ENCODE data around the gene TTLL9. TPM values are rescaled to one million over a fixed set of nuclear protein-coding genes. Genes with fewer than 3 reads are reported as not detected.

The TTLL9 gene
- total and polyA plus RNA-seq, 2 donors, result 0.05 to 0.46 TPM

Other genes with a start within 250 kb of the TTLL9 start
- 4.1 TPM for gene COX4I2, start 232.7 kb upstream of the TTLL9 start, total RNA-seq
- gene COX4I2, start 232.7 kb upstream of the TTLL9 start, polyA plus RNA-seq, result 5.4 TPM
- 120 TPM for gene BCL2L1, start 147.8 kb upstream of the TTLL9 start, total RNA-seq
- 58.3 TPM for gene BCL2L1, start 147.8 kb upstream of the TTLL9 start, polyA plus RNA-seq
- 75.6 TPM for gene TPX2, start 131.3 kb upstream of the TTLL9 start, total RNA-seq
- 8.2 TPM for gene TPX2, start 131.3 kb upstream of the TTLL9 start, polyA plus RNA-seq
- gene MYLK2, start 51.3 kb upstream of the TTLL9 start, total RNA-seq, result 0.66 TPM
- gene MYLK2, start 51.3 kb upstream of the TTLL9 start, polyA plus RNA-seq, result 1.4 TPM
- 4.7 TPM for gene FOXS1, start 25.0 kb upstream of the TTLL9 start, total RNA-seq
- 1.2 TPM for gene FOXS1, start 25.0 kb upstream of the TTLL9 start, polyA plus RNA-seq
- 0.76 TPM for gene DUSP15, start 107 bp upstream of the TTLL9 start, total RNA-seq
- 1.6 TPM for gene DUSP15, start 107 bp upstream of the TTLL9 start, polyA plus RNA-seq
- gene PDRG1, start 81.4 kb downstream of the TTLL9 start, total RNA-seq, result 11.1 TPM
- gene PDRG1, start 81.4 kb downstream of the TTLL9 start, polyA plus RNA-seq, result 16.4 TPM
- gene XKR7, start 97.5 kb downstream of the TTLL9 start, total RNA-seq, result under 0.01 TPM
- gene XKR7, start 97.5 kb downstream of the TTLL9 start, polyA plus RNA-seq, result 0.02 TPM
- gene CCM2L, start 139.8 kb downstream of the TTLL9 start, total RNA-seq, result 0.76 TPM
- gene CCM2L, start 139.8 kb downstream of the TTLL9 start, polyA plus RNA-seq, result 3.3 TPM
- gene HCK, start 181.6 kb downstream of the TTLL9 start, total RNA-seq, result 25.2 TPM
- gene HCK, start 181.6 kb downstream of the TTLL9 start, polyA plus RNA-seq, result 33.3 TPM
- 13.6 TPM for gene TM9SF4, start 239.1 kb downstream of the TTLL9 start, total RNA-seq
- gene TM9SF4, start 239.1 kb downstream of the TTLL9 start, polyA plus RNA-seq, result 18.7 TPM